ENCODE measurements around the gene ETV2. TPM values are rescaled to one million over a fixed set of nuclear protein-coding genes. Genes with fewer than 3 reads are reported as not detected.

ETV2 gene
- total RNA-seq, 1 experiment from 2014 or later: 0.73 TPM

GRCh38 chr19:35612224-35612558 is 29.4 kb upstream of the ETV2 start:
- peaks cover 8% of the 10 kb centered on the region for H3K9me3 ChIP-seq (ENCODE audit: low read depth, low read length, poor library complexity, severe bottlenecking)
- intact Hi-C loops (cut with micrococcal nuclease; ENCODE audit: unreplicated experiment): no loop called here
- TF ChIP-seq CTCF (conservative IDR thresholded peaks at IDR 0.05; ENCODE audit: low read depth, low read length): no peak
- no TSS peak for BruUV-seq (replicated peaks)
- no peaks in the 10 kb centered on the region for H3K36me3 ChIP-seq (ENCODE audit: insufficient read depth, low read length, poor library complexity, severe bottlenecking)
- H3K27ac ChIP-seq (ENCODE audit: low read depth, low read length, poor library complexity, severe bottlenecking): no peak overlapping the region
- ChIA-PET POLR2A (ENCODE audit: low non-redundant PET) (no interaction called here), CTCF (no interaction called here)
- DNase-seq (ENCODE audit: low spot score): no peak
- peaks cover 6% of the 10 kb centered on the region for H3K4me1 ChIP-seq (ENCODE audit: insufficient read depth, low read length, poor library complexity, severe bottlenecking)
- H3K4me3 ChIP-seq (ENCODE audit: low read depth, low read length, poor library complexity, severe bottlenecking): peak overlapping the region; percentile 66
- H3K27me3 ChIP-seq (replicated peaks; ENCODE audit: insufficient read depth, low read depth, low read length, poor library complexity): no peaks in the 10 kb centered on the region

GRCh38 chr19:35612559-35613321 is 28.8 kb upstream of the ETV2 start, which contains the start of gene HAUS5:
Gene HAUS5 (plus strand): TSS chr19:35612735. CDS start chr19:35612795, 60 bp downstream.
- CTCF ChIA-PET: no interaction called here
- POLR2A ChIA-PET (ENCODE audit: low non-redundant PET): interaction anchor here (0.5 to 0.6 kb wide), 2 partner anchors 30 to 75 kb away, joined by 4 to 6 read pairs; no protein-coding TSS in a partner anchor
- Histone ChIP-seq H3K27me3 (replicated peaks; ENCODE audit: insufficient read depth, low read depth, low read length, poor library complexity) (no peaks in the 10 kb centered on the region), H3K4me3 (ENCODE audit: low read depth, low read length, poor library complexity, severe bottlenecking) (peak within 1 kb of the TSS; percentile 66), H3K36me3 (ENCODE audit: insufficient read depth, low read length, poor library complexity, severe bottlenecking) (no peaks in the 10 kb centered on the region), H3K27ac (ENCODE audit: low read depth, low read length, poor library complexity, severe bottlenecking) (peak within 1 kb of the TSS; percentile 75), H3K9me3 (ENCODE audit: low read depth, low read length, poor library complexity, severe bottlenecking) (peaks cover 4% of the 10 kb centered on the region), H3K4me1 (ENCODE audit: insufficient read depth, low read length, poor library complexity, severe bottlenecking) (peaks cover 6% of the 10 kb centered on the region)
- peak; percentile 95 for DNase-seq (ENCODE audit: low spot score)
- no peak for TF ChIP-seq CTCF (conservative IDR thresholded peaks at IDR 0.05; ENCODE audit: low read depth, low read length)
- no peak for TF ChIP-seq EZH2 (IDR thresholded peaks at IDR 0.05; ENCODE audit: borderline replicate concordance, low read depth, low read length, poor library complexity, severe bottlenecking)
- intact Hi-C loops (cut with micrococcal nuclease; ENCODE audit: unreplicated experiment): no loop called here
- BruUV-seq (replicated peaks): no TSS peak

GRCh38 chr19:35613574-35613973 is 28.0 kb upstream of the ETV2 start:
- Histone ChIP-seq H3K36me3 (ENCODE audit: insufficient read depth, low read length, poor library complexity, severe bottlenecking) (no peaks in the 10 kb centered on the region), H3K4me1 (ENCODE audit: insufficient read depth, low read length, poor library complexity, severe bottlenecking) (peaks cover 6% of the 10 kb centered on the region), H3K9me3 (ENCODE audit: low read depth, low read length, poor library complexity, severe bottlenecking) (no peaks in the 10 kb centered on the region), H3K4me3 (ENCODE audit: low read depth, low read length, poor library complexity, severe bottlenecking) (peak overlapping the region; percentile 66), H3K27ac (ENCODE audit: low read depth, low read length, poor library complexity, severe bottlenecking) (no peak overlapping the region), H3K27me3 (replicated peaks; ENCODE audit: insufficient read depth, low read depth, low read length, poor library complexity) (no peaks in the 10 kb centered on the region)
- TF ChIP-seq CTCF (conservative IDR thresholded peaks at IDR 0.05; ENCODE audit: low read depth, low read length) (no peak), EZH2 (IDR thresholded peaks at IDR 0.05; ENCODE audit: borderline replicate concordance, low read depth, low read length, poor library complexity, severe bottlenecking) (no peak)
- BruUV-seq (replicated peaks): TSS peak; percentile 76
- POLR2A ChIA-PET (ENCODE audit: low non-redundant PET): no interaction called here
- intact Hi-C loops (cut with micrococcal nuclease; ENCODE audit: unreplicated experiment): no loop called here
- no peak for DNase-seq (ENCODE audit: low spot score)
- CTCF ChIA-PET: no interaction called here
